NCI-H2196 (cell line): ENCODE results near the gene YARS2.
"Not testable (repeated sequence)": the region's sequence is repeated elsewhere in the genome, so short reads cannot be mapped to it uniquely, and the experiment has no call there.

Source experiments
- DNase-seq: peaks from one replicate; lab custom pipeline; 2025; ENCODE audit not compliant: unreplicated experiment; lab: John Stamatoyannopoulos, UW

The YARS2 gene

GRCh38 chr12:32753605-32754004 lies 2.1 kb downstream of the YARS2 start:
- DNase-seq = no peak

GRCh38 chr12:32743264-32743663 lies 12.4 kb downstream of the YARS2 start:
- DNase-seq = no peak

GRCh38 chr12:32742133-32742532 lies 13.6 kb downstream of the YARS2 start:
- DNase-seq = no peak

- no peak for DNase-seq
Measured at GRCh38 chr12:32739279-32739678, 16.4 kb downstream of the YARS2 start.

- no peak for DNase-seq
Measured at GRCh38 chr12:32737715-32738114, 18.0 kb downstream of the YARS2 start.

GRCh38 chr12:32736445-32736844 lies 19.3 kb downstream of the YARS2 start:
- no peak for DNase-seq

GRCh38 chr12:32734952-32735351 lies 20.7 kb downstream of the YARS2 start:
- DNase-seq = no peak

- no peak for DNase-seq
Measured at GRCh38 chr12:32727237-32727636, 28.5 kb downstream of the YARS2 start.

- no peak for DNase-seq
Measured at GRCh38 chr12:32726286-32726685, 29.4 kb downstream of the YARS2 start.

GRCh38 chr12:32725308-32725707 lies 30.4 kb downstream of the YARS2 start:
- not testable (repeated sequence) for DNase-seq

- no peak for DNase-seq
Measured at GRCh38 chr12:32718926-32719325, 36.8 kb downstream of the YARS2 start.

GRCh38 chr12:32714772-32715171 lies 40.9 kb downstream of the YARS2 start:
- no peak for DNase-seq

- DNase-seq = no peak
Measured at GRCh38 chr12:32708926-32709325, 46.8 kb downstream of the YARS2 start.

GRCh38 chr12:32706335-32707024 lies 49.2 kb downstream of the YARS2 start:
- no peak for DNase-seq

- no peak for DNase-seq
Measured at GRCh38 chr12:32705783-32706182, 49.9 kb downstream of the YARS2 start.

GRCh38 chr12:32702946-32703345 lies 52.8 kb downstream of the YARS2 start:
- DNase-seq = no peak

GRCh38 chr12:32702473-32702872 lies 53.2 kb downstream of the YARS2 start:
- no peak for DNase-seq

- not testable (repeated sequence) for DNase-seq
Measured at GRCh38 chr12:32699437-32699836, 56.3 kb downstream of the YARS2 start.

GRCh38 chr12:32698285-32698684 lies 57.4 kb downstream of the YARS2 start:
- DNase-seq = no peak

GRCh38 chr12:32697445-32697844 lies 58.3 kb downstream of the YARS2 start:
- DNase-seq = no peak
